Smooth muscle cell (in vitro differentiated cells): ENCODE results near the gene CALD1. TPM values are rescaled to one million over a fixed set of nuclear protein-coding genes. Genes with fewer than 3 reads are reported as not detected.
A peak's percentile ranks its signal among the peaks of the same experiment; 100 is the strongest.

Source experiments
- DNase-seq: peaks from one replicate; lab custom pipeline; 2025; ENCODE audit not compliant: unreplicated experiment; lab: John Stamatoyannopoulos, UW
- H2AFZ ChIP-seq: fragments of 200-600 bp; sonication (generic); 2 replicates; pipeline ENCODE4 v1.6.0; 2016; ENCODE audit warnings: antibody characterized with exemption, low read depth, mild to moderate bottlenecking
- H3F3A ChIP-seq: fragments of 200-600 bp; sonication (generic); 2 replicates; pipeline ENCODE4 v1.6.0; 2017; ENCODE audit warnings: antibody characterized with exemption, low read depth
- H3K27ac ChIP-seq: fragments of 200-600 bp; sonication (generic); 2 replicates; pipeline ENCODE4 v1.5.1; 2016; ENCODE audit warnings: low read depth, mild to moderate bottlenecking
- H3K27me3 ChIP-seq: fragments of 200-600 bp; sonication (generic); 2 replicates; pipeline ENCODE4 v1.6.1; 2016; ENCODE audit warnings: low read depth, mild to moderate bottlenecking
- H3K36me3 ChIP-seq: fragments of 200-600 bp; sonication (generic); 2 replicates; pipeline ENCODE4 v1.5.1; 2016; ENCODE audit warnings: low read depth
- H3K4me1 ChIP-seq: fragments of 200-600 bp; sonication (generic); 2 replicates; pipeline ENCODE4 v1.5.1; 2016; ENCODE audit warnings: low read depth
- H3K4me2 ChIP-seq: fragments of 200-600 bp; sonication (generic); 2 replicates; pipeline ENCODE4 v1.6.0; 2016; ENCODE audit warnings: mild to moderate bottlenecking
- H3K4me3 ChIP-seq: fragments of 200-600 bp; sonication (generic); 2 replicates; pipeline ENCODE4 v1.5.1; 2016; ENCODE audit warnings: mild to moderate bottlenecking
- H3K79me2 ChIP-seq: fragments of 200-600 bp; sonication (generic); 2 replicates; pipeline ENCODE4 v1.6.0; 2016; ENCODE audit warnings: low read depth, mild to moderate bottlenecking
- H3K9ac ChIP-seq: fragments of 200-600 bp; sonication (generic); 2 replicates; pipeline ENCODE4 v1.6.0; 2016; ENCODE audit warnings: low read depth
- H3K9me3 ChIP-seq: fragments of 200-600 bp; sonication (generic); replicated peaks from 2 replicates; pipeline ENCODE4 v1.5.1; 2016; ENCODE audit warnings: low read depth
- H4K20me1 ChIP-seq: fragments of 200-600 bp; sonication (generic); 2 replicates; pipeline ENCODE4 v1.6.0; 2016; ENCODE audit warnings: low read depth
- CTCF ChIP-seq: fragments of 200-600 bp; sonication (generic); IDR thresholded peaks from 2 replicates; pipeline ENCODE4 v1.5.1; 2017; ENCODE audit warnings: borderline replicate concordance, mild to moderate bottlenecking, antibody characterized with exemption; ENCODE audit not compliant: insufficient read depth, poor library complexity, severe bottlenecking
- WGBS: methylation state at CpG from one replicate; pipeline ENCODE4 v1.1.7; 2016; ENCODE audit warnings: low lambda C conversion rate; 5-methylcytosine and 5-hydroxymethylcytosine counted together
- polyA plus RNA-seq: library from polyadenylated mRNA; unstranded; fragments of >200 nt; fragmentation: Nextera tagmentation; extraction: Ambion mirVana; gene quantifications from 2 replicates; pipeline ENCODE4 v1.2.1, GENCODE V29; 2016
- total RNA-seq: library from RNA; depleted of rRNA; stranded (reverse); fragments of >200 nt; gene quantifications from 2 replicates; pipeline ENCODE4 v1.2.3, GENCODE V29; 2014

CALD1 gene
- total and polyA plus RNA-seq, 2 experiments from 2014 or later: 948 to 1,552 TPM

DNA sequence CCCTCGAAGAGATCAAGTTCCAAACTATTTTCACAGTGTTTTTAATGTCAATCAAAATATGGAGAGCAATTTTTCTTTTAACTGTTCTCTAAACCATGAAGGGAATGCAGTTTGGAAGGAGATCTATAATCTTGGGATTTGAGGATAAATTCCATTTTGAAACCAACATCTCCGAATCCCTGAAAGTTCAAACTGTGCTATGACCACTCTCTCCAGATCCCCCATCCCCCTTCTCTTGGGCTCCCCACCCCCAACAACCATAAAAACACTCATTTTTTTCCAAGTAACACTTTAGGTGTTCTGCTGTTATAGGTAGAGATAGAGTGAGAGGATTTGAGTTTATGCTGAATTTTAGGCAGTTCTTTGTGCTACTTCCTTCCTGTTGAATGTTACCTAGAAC lies 1.7 kb downstream of the CALD1 start:
- Histone ChIP-seq H3K4me2 (peak overlapping the region; percentile 93), H3K27ac (peak overlapping the region; percentile 92), H3K4me3 (peak overlapping the region; percentile 89), H3F3A (peaks cover 61% of the 10 kb centered on the region), H2AFZ (no peak overlapping the region), H3K4me1 (peaks cover 38% of the 10 kb centered on the region), H4K20me1 (peaks cover 67% of the 10 kb centered on the region), H3K9me3 (no peaks in the 10 kb centered on the region), H3K36me3 (no peaks in the 10 kb centered on the region), H3K9ac (peak overlapping the region; percentile 87), H3K79me2 (peaks cover 71% of the 10 kb centered on the region), H3K27me3 (no peaks in the 10 kb centered on the region)
- no peak for DNase-seq
- WGBS: 4% methylated on average over 2 of the region's 2 CpGs
- TF ChIP-seq CTCF: no peak

DNA sequence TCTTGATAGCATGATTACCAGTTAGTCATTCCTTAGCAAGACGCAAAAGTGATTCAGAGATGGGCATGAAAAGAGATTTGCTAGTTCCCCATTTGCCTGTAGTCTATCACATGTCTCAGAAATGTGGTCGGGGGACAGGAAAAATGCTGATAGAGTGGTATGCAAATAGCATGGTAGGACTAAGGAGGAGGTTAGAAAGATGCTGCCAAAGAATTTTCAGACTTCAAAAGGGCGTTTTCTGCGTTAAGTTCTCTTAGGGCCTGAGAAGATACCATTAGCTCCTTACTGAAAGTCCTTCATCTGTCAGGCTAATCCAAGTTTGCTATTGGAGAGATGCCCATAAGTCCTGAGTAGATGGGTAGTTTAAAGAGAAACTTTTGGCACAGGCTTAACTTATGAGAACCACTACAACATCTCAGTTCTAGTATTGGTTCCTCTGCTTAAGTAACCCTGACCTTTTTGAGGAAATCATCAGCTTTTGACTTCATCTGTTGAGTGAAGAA lies 2.7 kb downstream of the CALD1 start:
- no peak for TF ChIP-seq CTCF
- Histone ChIP-seq H3K4me1 (peaks cover 42% of the 10 kb centered on the region), H3K79me2 (peaks cover 76% of the 10 kb centered on the region), H3K27ac (peak overlapping the region; percentile 92), H3K9ac (peak overlapping the region; percentile 87), H3K4me3 (peak overlapping the region; percentile 89), H3K4me2 (peak overlapping the region; percentile 93), H3K9me3 (no peaks in the 10 kb centered on the region), H3K36me3 (no peaks in the 10 kb centered on the region), H4K20me1 (peaks cover 77% of the 10 kb centered on the region), H3F3A (peaks cover 59% of the 10 kb centered on the region), H2AFZ (no peak overlapping the region), H3K27me3 (no peaks in the 10 kb centered on the region)
- no peak for DNase-seq
- 17% methylated on average over 4 of the region's 4 CpGs for WGBS

- peaks cover 89% of the 10 kb centered on the region for H3K79me2 ChIP-seq
- no peak overlapping the region for H2AFZ ChIP-seq
- peaks cover 90% of the 10 kb centered on the region for H4K20me1 ChIP-seq
- DNase-seq: no peak
- 87% methylated on average over 7 of the region's 7 CpGs for WGBS
- H3K9ac ChIP-seq: peak overlapping the region; percentile 87
- no peaks in the 10 kb centered on the region for H3K9me3 ChIP-seq
- peak overlapping the region; percentile 89 for H3K4me3 ChIP-seq
- H3K36me3 ChIP-seq: no peaks in the 10 kb centered on the region
- peaks cover 46% of the 10 kb centered on the region for H3F3A ChIP-seq
- H3K27ac ChIP-seq: peak overlapping the region; percentile 92
- H3K4me1 ChIP-seq: peaks cover 30% of the 10 kb centered on the region
- TF ChIP-seq CTCF: no peak
- peak overlapping the region; percentile 93 for H3K4me2 ChIP-seq
- no peaks in the 10 kb centered on the region for H3K27me3 ChIP-seq
These were observed 4.0 kb downstream of the CALD1 start for GRCh38 chr7:134783294-134784069.
